ENCODE data around the gene CDKN2D.
A peak's percentile ranks its signal among the peaks of the same experiment; 100 is the strongest.

CDKN2D gene

GRCh38 chr19:10568826-10569651, at the start of gene CDKN2D:
CDKN2D (minus strand) TSS chr19:10568979; CDS start chr19:10568653, 326 bp downstream.
- DNase-seq = peak; percentile 93 to 99 (median 98)

GRCh38 chr19:10617409-10618121, 48.8 kb upstream of the CDKN2D start:
- no peak for DNase-seq

GRCh38 chr19:10615429-10616023, 46.7 kb upstream of the CDKN2D start:
- no peak for DNase-seq

GRCh38 chr19:10612499-10613119, 43.8 kb upstream of the CDKN2D start:
- DNase-seq = peak in 13 of 14 donors; percentile 11 to 66 (median 44)

GRCh38 chr19:10611907-10612306, 43.1 kb upstream of the CDKN2D start:
- DNase-seq = no peak

- DNase-seq = peak in 3 of 14 donors; percentile 4 to 31 (median 16)
Observed at GRCh38 chr19:10604460-10604980, 35.7 kb upstream of the CDKN2D start.

GRCh38 chr19:10603873-10604459, 35.2 kb upstream of the CDKN2D start:
- peak in 5 of 14 donors; percentile 11 to 36 (median 32) for DNase-seq

- peak in 6 of 14 donors; percentile 6 to 36 (median 33) for DNase-seq
Observed at GRCh38 chr19:10603084-10603872, 34.5 kb upstream of the CDKN2D start.

- peak in 13 of 14 donors; percentile 17 to 85 (median 61) for DNase-seq
Observed at GRCh38 chr19:10602330-10603083, 33.7 kb upstream of the CDKN2D start.

GRCh38 chr19:10601999-10602329, 33.2 kb upstream of the CDKN2D start:
- DNase-seq = no peak

- DNase-seq = no peak
Observed at GRCh38 chr19:10600149-10600548, 31.4 kb upstream of the CDKN2D start.

GRCh38 chr19:10593820-10594637, 25.2 kb upstream of the CDKN2D start:
- peak in 10 of 14 donors; percentile 7 to 63 (median 36) for DNase-seq

- no peak for DNase-seq
Observed at GRCh38 chr19:10593148-10593547, 24.4 kb upstream of the CDKN2D start.

GRCh38 chr19:10587839-10588150, 19.0 kb upstream of the CDKN2D start:
- DNase-seq = no peak

- no peak for DNase-seq
Observed at GRCh38 chr19:10587022-10587838, 18.5 kb upstream of the CDKN2D start, which contains the start of gene AP1M2. AP1M2 (minus strand) TSS chr19:10587312; CDS start chr19:10587231, 81 bp downstream.

- no peak for DNase-seq
Observed at GRCh38 chr19:10586396-10586795, 17.6 kb upstream of the CDKN2D start.

- no peak for DNase-seq
Observed at GRCh38 chr19:10583036-10583776, 14.4 kb upstream of the CDKN2D start.

- DNase-seq = no peak
Observed at GRCh38 chr19:10582091-10582490, 13.3 kb upstream of the CDKN2D start.

Measured in C1 segment of cervical spinal cord (tissue), 14 donors.